ENCODE results near the gene GCNT4.

The GCNT4 gene

GRCh38 chr5:75062925-75063531 is 10.7 kb upstream of the GCNT4 start:
- H3K9ac ChIP-seq (ENCODE audit: low read depth, low read length) = no peak overlapping the region
- H3K36me3 ChIP-seq (ENCODE audit: control insufficient read depth, insufficient read depth, low read length) = no peaks in the 10 kb centered on the region
- H3K27me3 ChIP-seq (ENCODE audit: control insufficient read depth, insufficient read depth, low read length) = no peaks in the 10 kb centered on the region
- no peaks in the 10 kb centered on the region for H3K9me3 ChIP-seq (ENCODE audit: control insufficient read depth, insufficient read depth, low read length)
- no peak overlapping the region for H3K4me3 ChIP-seq (ENCODE audit: low read depth, low read length)
- no peaks in the 10 kb centered on the region for H3K4me1 ChIP-seq (ENCODE audit: control insufficient read depth, insufficient read depth, low read length)

GRCh38 chr5:75059912-75060545 is 7.7 kb upstream of the GCNT4 start:
- no peak overlapping the region for H3K9ac ChIP-seq (ENCODE audit: low read depth, low read length)
- H3K4me1 ChIP-seq (ENCODE audit: control insufficient read depth, insufficient read depth, low read length) = peaks cover 7% of the 10 kb centered on the region
- no peaks in the 10 kb centered on the region for H3K9me3 ChIP-seq (ENCODE audit: control insufficient read depth, insufficient read depth, low read length)
- H3K4me3 ChIP-seq (ENCODE audit: low read depth, low read length) = no peak overlapping the region
- H3K36me3 ChIP-seq (ENCODE audit: control insufficient read depth, insufficient read depth, low read length) = no peaks in the 10 kb centered on the region
- H3K27me3 ChIP-seq (ENCODE audit: control insufficient read depth, insufficient read depth, low read length) = peaks cover under 1% of the 10 kb centered on the region

DNA sequence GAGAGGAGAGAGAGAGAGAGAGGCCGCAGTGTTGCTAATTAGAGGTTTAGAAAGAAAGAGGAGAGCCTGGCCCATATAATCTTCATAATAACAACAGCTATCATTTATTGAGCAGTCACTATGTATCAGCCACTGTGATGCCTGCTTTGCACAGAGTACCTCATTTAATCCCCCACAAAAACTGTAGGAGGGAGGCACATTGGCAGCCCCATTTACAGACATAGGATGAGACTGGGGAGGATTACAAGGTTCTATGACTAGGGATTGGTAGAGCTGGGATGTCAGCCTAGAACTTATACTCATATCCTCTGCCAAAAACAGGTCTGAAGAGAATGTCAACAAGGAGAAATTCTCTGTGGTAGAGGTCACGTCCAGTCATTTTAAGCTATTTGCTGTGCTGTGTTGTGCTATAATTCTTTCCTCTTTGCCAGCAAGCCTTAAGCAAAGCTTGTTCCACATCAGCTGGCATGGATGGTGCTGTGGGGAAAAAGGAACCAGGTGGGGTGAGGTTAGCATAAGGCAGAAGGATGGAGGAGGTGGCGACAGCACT is 6.7 kb upstream of the GCNT4 start:
- H3K4me1 ChIP-seq (ENCODE audit: control insufficient read depth, insufficient read depth, low read length) = peaks cover 14% of the 10 kb centered on the region
- H3K27me3 ChIP-seq (ENCODE audit: control insufficient read depth, insufficient read depth, low read length) = peaks cover 10% of the 10 kb centered on the region
- H3K36me3 ChIP-seq (ENCODE audit: control insufficient read depth, insufficient read depth, low read length) = no peaks in the 10 kb centered on the region
- no peak overlapping the region for H3K4me3 ChIP-seq (ENCODE audit: low read depth, low read length)
- no peaks in the 10 kb centered on the region for H3K9me3 ChIP-seq (ENCODE audit: control insufficient read depth, insufficient read depth, low read length)
- H3K9ac ChIP-seq (ENCODE audit: low read depth, low read length) = no peak overlapping the region

DNA sequence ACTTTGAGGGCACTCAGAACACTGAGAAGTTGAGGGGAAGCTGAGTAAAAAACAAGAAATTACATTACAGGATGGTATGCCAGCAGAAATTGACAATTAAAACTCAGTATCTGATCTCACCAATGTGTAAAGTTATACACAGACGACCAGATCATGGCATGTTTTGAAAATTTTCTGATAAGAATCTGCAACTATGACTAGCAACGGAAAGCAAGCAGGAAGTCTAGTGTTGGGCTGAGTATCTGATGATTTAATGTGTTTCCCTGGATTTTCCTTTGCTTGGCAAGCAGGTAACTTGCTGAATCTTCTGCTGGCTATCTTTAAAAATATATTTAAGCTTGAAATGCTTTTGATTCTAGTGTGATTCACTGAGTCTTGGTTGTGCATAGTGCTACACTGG is 5.2 kb upstream of the GCNT4 start:
- Histone ChIP-seq H3K36me3 (ENCODE audit: control insufficient read depth, insufficient read depth, low read length) (no peaks in the 10 kb centered on the region), H3K4me3 (ENCODE audit: low read depth, low read length) (no peak overlapping the region), H3K9ac (ENCODE audit: low read depth, low read length) (no peak overlapping the region), H3K9me3 (ENCODE audit: control insufficient read depth, insufficient read depth, low read length) (no peaks in the 10 kb centered on the region), H3K27me3 (ENCODE audit: control insufficient read depth, insufficient read depth, low read length) (peaks cover 14% of the 10 kb centered on the region), H3K4me1 (ENCODE audit: control insufficient read depth, insufficient read depth, low read length) (peaks cover 14% of the 10 kb centered on the region)

GRCh38 chr5:75055727-75056144 is 3.4 kb upstream of the GCNT4 start:
- no peaks in the 10 kb centered on the region for H3K36me3 ChIP-seq (ENCODE audit: control insufficient read depth, insufficient read depth, low read length)
- no peak overlapping the region for H3K4me3 ChIP-seq (ENCODE audit: low read depth, low read length)
- H3K9ac ChIP-seq (ENCODE audit: low read depth, low read length) = no peak overlapping the region
- no peaks in the 10 kb centered on the region for H3K9me3 ChIP-seq (ENCODE audit: control insufficient read depth, insufficient read depth, low read length)
- peaks cover 21% of the 10 kb centered on the region for H3K4me1 ChIP-seq (ENCODE audit: control insufficient read depth, insufficient read depth, low read length)
- H3K27me3 ChIP-seq (ENCODE audit: control insufficient read depth, insufficient read depth, low read length) = peaks cover 32% of the 10 kb centered on the region

- Histone ChIP-seq H3K27me3 (ENCODE audit: control insufficient read depth, insufficient read depth, low read length) (peaks cover 35% of the 10 kb centered on the region), H3K4me1 (ENCODE audit: control insufficient read depth, insufficient read depth, low read length) (peaks cover 24% of the 10 kb centered on the region), H3K4me3 (ENCODE audit: low read depth, low read length) (peak overlapping the region; percentile 76), H3K9ac (ENCODE audit: low read depth, low read length) (no peak overlapping the region), H3K36me3 (ENCODE audit: control insufficient read depth, insufficient read depth, low read length) (no peaks in the 10 kb centered on the region), H3K9me3 (ENCODE audit: control insufficient read depth, insufficient read depth, low read length) (no peaks in the 10 kb centered on the region)
Observed at GRCh38 chr5:75054134-75054930, 2.0 kb upstream of the GCNT4 start.

DNA sequence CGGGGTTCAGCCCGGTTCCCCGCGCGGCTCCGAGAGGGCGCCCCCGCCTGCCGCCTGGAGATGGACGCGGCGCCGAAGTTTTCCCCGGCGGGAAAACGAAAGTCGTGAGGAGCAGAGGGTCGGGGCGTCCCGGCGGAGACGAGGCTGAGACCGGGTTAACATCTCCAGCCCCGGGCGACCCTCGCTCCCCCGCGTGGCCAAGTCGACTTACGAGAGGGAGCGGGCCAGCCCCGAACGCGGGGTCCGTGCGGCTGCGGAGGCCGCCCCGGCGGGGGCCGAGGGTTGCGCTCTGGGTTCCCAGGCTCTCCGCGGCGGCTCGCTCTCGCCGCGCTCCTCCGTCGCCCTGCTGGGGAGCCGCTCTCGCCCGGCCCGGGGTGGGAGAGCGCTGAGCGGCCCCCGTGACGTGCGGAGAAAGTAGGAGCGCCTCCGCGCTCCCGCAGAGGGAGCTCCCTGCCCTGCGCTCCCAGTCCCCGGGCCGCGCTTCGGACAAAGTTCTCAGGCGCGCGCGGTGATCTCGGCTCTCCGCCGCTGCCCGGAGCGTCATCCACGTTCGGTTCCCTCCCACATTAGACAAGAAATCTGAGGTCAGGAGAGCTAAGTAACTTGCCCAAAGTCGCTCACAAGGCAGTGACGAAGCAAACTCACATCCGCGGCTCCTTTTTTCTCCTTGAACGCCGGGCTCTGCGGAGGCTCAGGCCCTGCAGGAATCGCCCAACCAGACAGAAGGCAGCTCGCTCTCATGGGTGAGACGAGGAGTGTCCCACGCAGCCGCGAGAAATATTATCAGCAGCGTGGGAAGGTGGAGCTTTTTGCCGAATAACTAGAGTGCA is 1.2 kb upstream of the GCNT4 start:
- Histone ChIP-seq H3K9me3 (ENCODE audit: control insufficient read depth, insufficient read depth, low read length) (no peaks in the 10 kb centered on the region), H3K27me3 (ENCODE audit: control insufficient read depth, insufficient read depth, low read length) (peaks cover 35% of the 10 kb centered on the region), H3K4me3 (ENCODE audit: low read depth, low read length) (peak overlapping the region; percentile 76), H3K36me3 (ENCODE audit: control insufficient read depth, insufficient read depth, low read length) (no peaks in the 10 kb centered on the region), H3K4me1 (ENCODE audit: control insufficient read depth, insufficient read depth, low read length) (peaks cover 24% of the 10 kb centered on the region), H3K9ac (ENCODE audit: low read depth, low read length) (peak overlapping the region; percentile 18)

- no peaks in the 10 kb centered on the region for H3K36me3 ChIP-seq (ENCODE audit: control insufficient read depth, insufficient read depth, low read length)
- H3K9ac ChIP-seq (ENCODE audit: low read depth, low read length) = no peak overlapping the region
- peaks cover 24% of the 10 kb centered on the region for H3K4me1 ChIP-seq (ENCODE audit: control insufficient read depth, insufficient read depth, low read length)
- H3K27me3 ChIP-seq (ENCODE audit: control insufficient read depth, insufficient read depth, low read length) = peaks cover 35% of the 10 kb centered on the region
- H3K9me3 ChIP-seq (ENCODE audit: control insufficient read depth, insufficient read depth, low read length) = no peaks in the 10 kb centered on the region
- peak overlapping the region; percentile 76 for H3K4me3 ChIP-seq (ENCODE audit: low read depth, low read length)
Observed at GRCh38 chr5:75053054-75053303, 621 bp upstream of the GCNT4 start.

- no peaks in the 10 kb centered on the region for H3K9me3 ChIP-seq (ENCODE audit: control insufficient read depth, insufficient read depth, low read length)
- H3K27me3 ChIP-seq (ENCODE audit: control insufficient read depth, insufficient read depth, low read length) = peaks cover 35% of the 10 kb centered on the region
- H3K9ac ChIP-seq (ENCODE audit: low read depth, low read length) = no peak overlapping the region
- peaks cover 24% of the 10 kb centered on the region for H3K4me1 ChIP-seq (ENCODE audit: control insufficient read depth, insufficient read depth, low read length)
- no peaks in the 10 kb centered on the region for H3K36me3 ChIP-seq (ENCODE audit: control insufficient read depth, insufficient read depth, low read length)
- peak overlapping the region; percentile 14 for H3K4me3 ChIP-seq (ENCODE audit: low read depth, low read length)
Observed at GRCh38 chr5:75051217-75051751, 1.1 kb downstream of the GCNT4 start.

- Histone ChIP-seq H3K4me3 (ENCODE audit: low read depth, low read length) (no peak overlapping the region), H3K9me3 (ENCODE audit: control insufficient read depth, insufficient read depth, low read length) (no peaks in the 10 kb centered on the region), H3K36me3 (ENCODE audit: control insufficient read depth, insufficient read depth, low read length) (no peaks in the 10 kb centered on the region), H3K9ac (ENCODE audit: low read depth, low read length) (no peak overlapping the region), H3K4me1 (ENCODE audit: control insufficient read depth, insufficient read depth, low read length) (peaks cover 17% of the 10 kb centered on the region), H3K27me3 (ENCODE audit: control insufficient read depth, insufficient read depth, low read length) (peaks cover 35% of the 10 kb centered on the region)
Observed at GRCh38 chr5:75050415-75050814, 1.9 kb downstream of the GCNT4 start.

Measured in iPS-15b (cell line).